Measurements from ENCODE around the gene CELF6.

DNA sequence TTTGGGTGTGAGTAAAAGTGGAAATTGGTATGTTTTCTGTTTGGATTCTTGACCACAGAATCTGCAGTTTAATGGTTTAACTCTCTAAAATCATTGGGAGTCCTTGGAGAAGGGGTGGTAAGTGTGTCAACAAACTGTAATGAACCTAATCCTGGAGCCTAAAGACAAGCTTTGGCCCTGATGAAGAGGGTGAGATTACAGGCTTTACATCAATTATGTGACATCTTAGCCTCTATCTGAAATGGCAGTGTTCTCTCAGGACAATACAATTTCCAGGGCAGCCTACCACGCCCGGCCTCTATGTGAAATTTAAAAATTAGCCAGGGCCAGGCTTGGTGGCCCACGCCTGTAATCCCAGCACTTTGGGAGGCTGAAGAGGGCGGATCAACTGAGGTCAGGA, 84.7 kb downstream of the CELF6 start:
- TF ChIP-seq CTCF (IDR thresholded peaks at IDR 0.05; ENCODE audit: low read depth, low read length, poor library complexity, severe bottlenecking) (no peak), EZH2phosphoT487 (IDR thresholded peaks at IDR 0.05; ENCODE audit: borderline replicate concordance, low read length) (no peak)
